Measurements from ENCODE around the gene RBM6. TPM values are rescaled to one million over a fixed set of nuclear protein-coding genes. Genes with fewer than 3 reads are reported as not detected.

RBM6 gene
- total RNA-seq, 4 donors from 2014 or later = 89.7 to 256 (median 152) TPM

- Histone ChIP-seq H3K9me3 (no peaks in the 10 kb centered on the region), H3K4me1 (peaks cover 0 to 23% (median 8%) of the 10 kb centered on the region in 4 donors), H3K27me3 (no peaks in the 10 kb centered on the region), H3K36me3 (peaks cover 0 to 27% (median 8%) of the 10 kb centered on the region in 4 donors), H3K4me3 (no peak overlapping the region), H3K27ac (no peak overlapping the region)
- 73% methylated on average over 2 of the region's 2 CpGs; no CpG with 5 or more reads in 1 of the 2 donors for WGBS, 2 donors (ENCODE audit: low coverage in 1 of 2)
- intact Hi-C loops (cut with DNase I; ENCODE audit: low total_unique reads) = loop anchor here (2.0 to 10.0 kb wide), 2 partner anchors 67 to 153 kb away; partner anchors contain the start of gene LSMEM2
- DNase-seq = no peak
- in situ Hi-C loops (cut with MboI; ENCODE audit: low pct_ligation_motif_present in 1 of 4, low pct_unique_long_range_greater_than_20kb in 1 of 4, low sequenced_read_pairs in 3 of 4) = loop anchor here in 3 of 4 donors (5.0 to 10.0 kb wide), 3 partner anchors 60 to 73 kb away; partner anchors contain the start of gene GNAT1 (in 1 of the 3)
- TF ChIP-seq POLR2AphosphoS5 (IDR thresholded peaks at IDR 0.05) (no peak), POLR2A (IDR thresholded peaks at IDR 0.05) (no peak), EP300 (IDR thresholded peaks at IDR 0.05; ENCODE audit: low read depth) (no peak), CTCF (IDR thresholded peaks at IDR 0.05) (no peak)
Measured at GRCh38 chr3:50122071-50122470, 182.1 kb downstream of the RBM6 start.

- intact Hi-C loops (cut with DNase I; ENCODE audit: low total_unique reads) = loop anchor here (2.0 to 10.0 kb wide), 2 partner anchors 66 to 152 kb away; partner anchors contain the start of gene LSMEM2
Measured at GRCh38 chr3:50122661-50123391, 182.9 kb downstream of the RBM6 start.

GRCh38 chr3:50123394-50124051 lies 183.6 kb downstream of the RBM6 start:
- in situ Hi-C loops (cut with MboI; ENCODE audit: low pct_ligation_motif_present in 1 of 4, low pct_unique_long_range_greater_than_20kb in 1 of 4, low sequenced_read_pairs in 3 of 4) (loop anchor here in 3 of 4 donors (5.0 to 10.0 kb wide), 3 partner anchors 59 to 71 kb away; partner anchors contain the start of gene GNAT1 (in 1 of the 3)), intact Hi-C loops (cut with DNase I; ENCODE audit: low total_unique reads) (loop anchor here (2.0 to 10.0 kb wide), 2 partner anchors 65 to 151 kb away; partner anchors contain the start of gene LSMEM2)
- Histone ChIP-seq H3K27me3 (no peaks in the 10 kb centered on the region), H3K36me3 (peaks cover 0 to 12% (median under 1%) of the 10 kb centered on the region in 4 donors), H3K4me3 (no peak overlapping the region), H3K9me3 (no peaks in the 10 kb centered on the region), H3K27ac (no peak overlapping the region), H3K4me1 (peaks cover 0 to 23% (median 10%) of the 10 kb centered on the region in 4 donors)
- WGBS, 2 donors (ENCODE audit: low coverage in 1 of 2) = 39% methylated on average over 4 of the region's 4 CpGs; no CpG with 5 or more reads in 1 of the 2 donors
- no peak for TF ChIP-seq CTCF (IDR thresholded peaks at IDR 0.05)
- TF ChIP-seq POLR2AphosphoS5 (IDR thresholded peaks at IDR 0.05) = peak in 1 of 3 donors; percentile 1
- TF ChIP-seq EP300 (IDR thresholded peaks at IDR 0.05; ENCODE audit: low read depth) = no peak
- TF ChIP-seq POLR2A (IDR thresholded peaks at IDR 0.05) = no peak
- DNase-seq = no peak

More at GRCh38 chr3:50122661-50123391, 182.9 kb downstream of the RBM6 start:
- Histone ChIP-seq H3K4me3 (no peak overlapping the region), H3K27ac (no peak overlapping the region), H3K9me3 (no peaks in the 10 kb centered on the region), H3K4me1 (peaks cover 0 to 23% (median 10%) of the 10 kb centered on the region in 4 donors), H3K36me3 (peaks cover 0 to 19% (median 4%) of the 10 kb centered on the region in 4 donors), H3K27me3 (no peaks in the 10 kb centered on the region)
- 81 to 95% methylated on average over 5 to 11 of the region's 14 CpGs for WGBS, 2 donors (ENCODE audit: low coverage in 1 of 2)
- TF ChIP-seq POLR2AphosphoS5 (IDR thresholded peaks at IDR 0.05) (no peak), EP300 (IDR thresholded peaks at IDR 0.05; ENCODE audit: low read depth) (no peak), CTCF (IDR thresholded peaks at IDR 0.05) (no peak), POLR2A (IDR thresholded peaks at IDR 0.05) (no peak)
- DNase-seq = no peak
- in situ Hi-C loops (cut with MboI; ENCODE audit: low pct_ligation_motif_present in 1 of 4, low pct_unique_long_range_greater_than_20kb in 1 of 4, low sequenced_read_pairs in 3 of 4) = loop anchor here in 3 of 4 donors (5.0 to 10.0 kb wide), 3 partner anchors 59 to 72 kb away; partner anchors contain the start of gene GNAT1 (in 1 of the 3)
